ENCODE results near the gene TMEM207. TPM values are rescaled to one million over a fixed set of nuclear protein-coding genes. Genes with fewer than 3 reads are reported as not detected.

TMEM207 gene
- total RNA-seq: not detected in 2 replicates

GRCh38 chr3:190449801-190450200 is at the start of gene TMEM207:
TSS of gene TMEM207 (minus strand) at chr3:190449901. CDS start at chr3:190449809, 92 bp downstream.

GRCh38 chr3:190387578-190388213 is 62.0 kb downstream of the TMEM207 start, which contains the start of gene CLDN16:
TSS of gene CLDN16 (plus strand) at chr3:190388163. CDS start at chr3:190388330, 167 bp downstream.

Other genes starting within 250 kb of the TMEM207 start
- 3.5 and 4.3 TPM in 2 replicates for gene CLDN1, start 127.5 kb downstream of the TMEM207 start, total RNA-seq
- gene CLDN16, start 61.7 kb downstream of the TMEM207 start, total RNA-seq: 0.35 and 1.2 TPM in 2 replicates
- gene IL1RAP, start 64.2 kb upstream of the TMEM207 start, total RNA-seq: 10.7 and 11.7 TPM in 2 replicates

All from myometrial cell (primary cell).